ENCODE results near the gene DONSON.

The DONSON gene

DNA sequence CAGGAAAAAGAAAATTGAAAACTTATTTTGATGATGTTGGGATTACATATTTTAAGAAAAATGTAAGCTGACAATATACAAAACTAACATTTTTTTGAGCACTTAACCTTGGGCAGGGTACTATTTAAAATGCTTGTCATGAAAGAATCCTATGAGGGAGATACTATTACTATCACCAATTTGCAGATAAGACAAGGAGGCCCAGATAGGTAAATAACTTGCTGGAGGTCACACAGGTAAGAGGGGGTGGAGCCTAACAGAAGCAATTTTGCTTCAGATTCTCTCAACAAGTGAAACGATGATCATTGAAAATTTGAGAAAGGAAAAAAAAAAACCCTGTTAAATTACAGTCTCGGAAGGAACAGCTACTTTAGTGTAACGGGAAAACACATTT, 47.8 kb downstream of the DONSON start:
- peaks cover 11% of the 10 kb centered on the region for H3K4me1 ChIP-seq (ENCODE audit: control insufficient read depth, insufficient read depth, low read length)
- TF ChIP-seq ZNF510 (tag by site-specific recombination; IDR thresholded peaks at IDR 0.05; ENCODE audit: insufficient replicate concordance) (no peak), ZNF354C (tag by site-specific recombination; IDR thresholded peaks at IDR 0.05; ENCODE audit: borderline replicate concordance, low read depth) (no peak), OSR2 (tag by site-specific recombination; IDR thresholded peaks at IDR 0.05) (no peak), ZNF529 (tag by site-specific recombination; IDR thresholded peaks at IDR 0.05; ENCODE audit: insufficient replicate concordance) (no peak), ZNF707 (tag by site-specific recombination; IDR thresholded peaks at IDR 0.05) (0 out of 2 replicates have a peak, but pooled peaks have one; percentile 13), ZNF473 (tag by site-specific recombination; IDR thresholded peaks at IDR 0.05) (no peak), ZNF433 (tag by site-specific recombination; IDR thresholded peaks at IDR 0.05; ENCODE audit: low read depth) (no peak), ZBTB20 (tag by site-specific recombination; IDR thresholded peaks at IDR 0.05) (no peak), ZNF184 (tag by site-specific recombination; IDR thresholded peaks at IDR 0.05) (no peak), ZFP41 (tag by site-specific recombination; IDR thresholded peaks at IDR 0.05; ENCODE audit: borderline replicate concordance) (no peak), PRDM1 (tag by site-specific recombination; IDR thresholded peaks at IDR 0.05) (peak; percentile 42; the same call in 1 of the 2 replicates), SCRT2 (tag by site-specific recombination; IDR thresholded peaks at IDR 0.05) (peak; percentile 21; the same call in 1 of the 2 replicates)
- TF ChIP-seq, protein P1, sequence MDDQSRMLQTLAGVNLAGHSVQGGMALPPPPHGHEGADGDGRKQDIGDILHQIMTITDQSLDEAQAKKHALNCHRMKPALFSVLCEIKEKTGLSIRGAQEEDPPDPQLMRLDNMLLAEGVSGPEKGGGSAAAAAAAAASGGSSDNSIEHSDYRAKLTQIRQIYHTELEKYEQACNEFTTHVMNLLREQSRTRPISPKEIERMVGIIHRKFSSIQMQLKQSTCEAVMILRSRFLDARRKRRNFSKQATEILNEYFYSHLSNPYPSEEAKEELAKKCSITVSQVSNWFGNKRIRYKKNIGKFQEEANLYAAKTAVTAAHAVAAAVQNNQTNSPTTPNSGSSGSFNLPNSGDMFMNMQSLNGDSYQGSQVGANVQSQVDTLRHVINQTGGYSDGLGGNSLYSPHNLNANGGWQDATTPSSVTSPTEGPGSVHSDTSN (CRISPR knock-in tag; IDR thresholded peaks at IDR 0.05) = no peak
- no peaks in the 10 kb centered on the region for H3K9me3 ChIP-seq (ENCODE audit: control insufficient read depth, insufficient read depth, low read depth, low read length)
- H3K36me3 ChIP-seq (ENCODE audit: control insufficient read depth in 2 of 2, insufficient read depth in 1 of 2, low read length in 2 of 2) = peaks cover 28 to 43% of the 10 kb centered on the region in 2 experiments
- ChIA-PET POLR2A (no interaction called here), CTCF (interaction anchor here (0.5 to 0.7 kb wide), 2 partner anchors 16 to 582 kb away, joined by 4 to 5 read pairs; no protein-coding TSS in a partner anchor)
- H3K27ac ChIP-seq (ENCODE audit: extremely low read depth, low read depth, low read length) = no peak overlapping the region
- H3K4me3 ChIP-seq (ENCODE audit: low read depth, low read length) = no peak overlapping the region; the same call in 1 of the 2 replicates

DNA sequence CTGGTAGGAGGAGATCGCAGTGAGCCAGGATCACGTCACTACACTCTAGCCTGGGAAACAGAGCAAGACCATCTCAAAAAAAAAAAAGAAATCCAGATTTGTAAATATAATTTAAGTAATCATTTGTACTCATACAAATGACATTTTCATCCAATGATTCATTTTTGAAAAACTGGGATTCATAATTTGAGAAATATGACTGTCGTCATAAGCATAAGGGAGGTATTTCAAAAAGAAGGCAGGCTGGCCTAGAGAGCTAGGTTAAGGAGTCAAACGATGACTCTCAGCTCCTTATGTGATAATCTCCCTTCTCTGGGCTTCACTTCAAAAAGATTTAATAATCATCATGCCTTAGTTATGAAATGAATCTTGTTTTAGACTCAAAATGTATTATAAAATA, 48.9 kb downstream of the DONSON start:
- Histone ChIP-seq H3K4me1 (ENCODE audit: control insufficient read depth, insufficient read depth, low read length) (peaks cover 5% of the 10 kb centered on the region; the same call in 1 of the 2 replicates), H3K36me3 (ENCODE audit: control insufficient read depth in 2 of 2, insufficient read depth in 1 of 2, low read length in 2 of 2) (peaks cover 38 to 53% of the 10 kb centered on the region in 2 experiments), H3K4me3 (ENCODE audit: low read depth, low read length) (no peak overlapping the region), H3K9me3 (ENCODE audit: control insufficient read depth, insufficient read depth, low read depth, low read length) (no peaks in the 10 kb centered on the region), H3K27ac (ENCODE audit: extremely low read depth, low read depth, low read length) (no peak overlapping the region)
- CTCF ChIA-PET = interaction anchor here (0.6 to 0.7 kb wide), 2 partner anchors 19 to 320 kb away, joined by 4 read pairs; no protein-coding TSS in a partner anchor
- POLR2A ChIA-PET = no interaction called here
- TF ChIP-seq ZNF18 (tag by site-specific recombination; IDR thresholded peaks at IDR 0.05) (no peak), ZNF658 (tag by site-specific recombination; IDR thresholded peaks at IDR 0.05) (no peak), ZNF629 (tag by site-specific recombination; IDR thresholded peaks at IDR 0.05) (no peak), KLF16 (tag by site-specific recombination; IDR thresholded peaks at IDR 0.05) (no peak), ZNF169 (tag by site-specific recombination; IDR thresholded peaks at IDR 0.05) (no peak), ZNF394 (tag by site-specific recombination; IDR thresholded peaks at IDR 0.05; ENCODE audit: borderline replicate concordance) (no peak), PRDM10 (tag by site-specific recombination; IDR thresholded peaks at IDR 0.05) (no peak)
- TF ChIP-seq, protein P2, sequence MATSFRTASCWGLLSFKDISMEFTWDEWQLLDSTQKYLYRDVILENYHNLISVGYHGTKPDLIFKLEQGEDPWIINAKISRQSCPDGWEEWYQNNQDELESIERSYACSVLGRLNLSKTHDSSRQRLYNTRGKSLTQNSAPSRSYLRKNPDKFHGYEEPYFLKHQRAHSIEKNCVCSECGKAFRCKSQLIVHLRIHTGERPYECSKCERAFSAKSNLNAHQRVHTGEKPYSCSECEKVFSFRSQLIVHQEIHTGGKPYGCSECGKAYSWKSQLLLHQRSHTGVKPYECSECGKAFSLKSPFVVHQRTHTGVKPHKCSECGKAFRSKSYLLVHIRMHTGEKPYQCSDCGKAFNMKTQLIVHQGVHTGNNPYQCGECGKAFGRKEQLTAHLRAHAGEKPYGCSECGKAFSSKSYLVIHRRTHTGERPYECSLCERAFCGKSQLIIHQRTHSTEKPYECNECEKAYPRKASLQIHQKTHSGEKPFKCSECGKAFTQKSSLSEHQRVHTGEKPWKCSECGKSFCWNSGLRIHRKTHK (tag by site-specific recombination; IDR thresholded peaks at IDR 0.05) = no peak

Measured in HEK293 (cell line).